B cell (primary cell): ENCODE measurements around the gene CH25H. TPM values are rescaled to one million over a fixed set of nuclear protein-coding genes. Genes with fewer than 3 reads are reported as not detected.

Experiments used
- ATAC-seq: fragments of 200-7000 bp; cut with Tn5 transposase; one replicate; pipeline ENCODE4 v1.10.0; 2021; ENCODE audit warnings: low read depth, mild to moderate bottlenecking, moderate number of reproducible peaks, moderate library complexity
- CTCF ChIA-PET: fragments of 350-600 bp; sonication (Branson Sonifier 250); formaldehyde crosslinking; loops from one replicate; lab custom pipeline; 2021; ENCODE audit warnings: antibody characterized with exemption, inconsistent platforms; lab: Charles Lee
- POLR2A ChIA-PET: fragments of 350-600 bp; sonication (Branson Sonifier 250); formaldehyde crosslinking; loops from one replicate; lab custom pipeline; 2021; ENCODE audit warnings: antibody characterized with exemption; lab: Charles Lee
- DNase-seq: peaks from one replicate; pipeline ENCODE4 v3.0.0; 2013
- H2AFZ ChIP-seq: 2 replicates; pipeline ENCODE4 v1.6.1; 2012; ENCODE audit warnings: mild to moderate bottlenecking, low read depth, low read length; ENCODE audit not compliant: insufficient read depth, poor library complexity, severe bottlenecking
- H3K27ac ChIP-seq, 2 donors: 1 replicate in 1 of 2; 2 replicates in 1 of 2; pipeline ENCODE4 v1.5.1; 2012 to 2013; ENCODE audit warnings: low read length in 2 of 2, mild to moderate bottlenecking in 2 of 2, moderate library complexity in 1 of 2
- H3K27me3 ChIP-seq, 4 experiments: fragments of 200-600 bp in 1 of 4; sonication (generic) in 1 of 4; replicated peaks in 1 of 4; 1 replicate in 2 of 4; 2 replicates in 2 of 4; pipeline versions ENCODE4 v1.6.1 to v1.7.0; 2013 to 2016; ENCODE audit warnings: low read length in 3 of 4, mild to moderate bottlenecking in 2 of 4, mixed read lengths in 1 of 4, moderate library complexity in 1 of 4; ENCODE audit not compliant: insufficient read depth in 4 of 4, control insufficient read depth in 3 of 4; ENCODE audit errors: control extremely low read depth in 1 of 4
- H3K36me3 ChIP-seq, 2 experiments: replicated peaks in 1 of 2; 1 replicate in 1 of 2; 2 replicates in 1 of 2; pipeline versions ENCODE4 v1.6.1 to v1.7.1; 2013; ENCODE audit warnings: low read length in 1 of 2; ENCODE audit not compliant: insufficient read depth in 2 of 2, control insufficient read depth in 1 of 2; ENCODE audit errors: control extremely low read depth in 1 of 2, extremely low read depth in 1 of 2
- H3K4me1 ChIP-seq, 2 donors: fragments of 200-600 bp in 1 of 2; sonication (generic) in 1 of 2; 1 replicate in 1 of 2; 2 replicates in 1 of 2; pipeline versions ENCODE4 v1.5.1 to v1.6.1; 2013 to 2017; ENCODE audit warnings: low read length in 2 of 2; ENCODE audit not compliant: control insufficient read depth in 2 of 2, insufficient read depth in 2 of 2
- H3K4me2 ChIP-seq: replicated peaks from 2 replicates; pipeline ENCODE3; 2012; ENCODE audit warnings: mild to moderate bottlenecking, low read depth, low read length; ENCODE audit not compliant: poor library complexity, severe bottlenecking
- H3K4me3 ChIP-seq, 5 experiments: fragments of 200-600 bp in 1 of 5; sonication (generic) in 1 of 5; 1 replicate in 3 of 5; 2 replicates in 2 of 5; pipeline versions ENCODE4 v1.5.1 to v1.7.0; 2011 to 2016; ENCODE audit warnings: low read length in 4 of 5, mild to moderate bottlenecking in 4 of 5, low read depth in 2 of 5, control low read depth in 1 of 5, moderate library complexity in 1 of 5; ENCODE audit not compliant: insufficient read depth in 1 of 5; ENCODE audit errors: control extremely low read depth in 1 of 5, extremely low read depth in 1 of 5
- H3K79me2 ChIP-seq: fragments of 200-600 bp; sonication (generic); one replicate; pipeline ENCODE4 v1.6.0; 2016; ENCODE audit warnings: low read length; ENCODE audit not compliant: control insufficient read depth, insufficient read depth
- H3K9ac ChIP-seq: fragments of 200-600 bp; sonication (generic); 2 replicates; pipeline ENCODE4 v1.6.1; 2017; ENCODE audit warnings: mild to moderate bottlenecking, low read length, moderate library complexity
- H3K9me3 ChIP-seq, 3 donors: one replicate each; pipeline versions ENCODE4 v1.6.1 to v1.7.1; 2013; ENCODE audit warnings: low read length in 2 of 3; ENCODE audit not compliant: control insufficient read depth in 2 of 3, insufficient read depth in 1 of 3; ENCODE audit errors: control extremely low read depth in 1 of 3
- H4K20me1 ChIP-seq: 2 replicates; pipeline ENCODE4 v1.6.0; 2012; ENCODE audit warnings: mild to moderate bottlenecking, low read length; ENCODE audit not compliant: insufficient read depth, control insufficient read depth, poor library complexity, severe bottlenecking
- H3K27ac Mint-ChIP-seq: one replicate; pipeline ENCODE4 v1.8.0; 2021; ENCODE audit warnings: mixed read lengths
- H3K27me3 Mint-ChIP-seq: one replicate; pipeline ENCODE4 v1.8.0; 2021; ENCODE audit warnings: mixed read lengths
- H3K4me1 Mint-ChIP-seq: one replicate; pipeline ENCODE4 v1.8.0; 2021; ENCODE audit warnings: mixed read lengths
- H3K4me3 Mint-ChIP-seq: one replicate; pipeline ENCODE4 v1.8.0; 2021; ENCODE audit warnings: mixed read lengths
- H3K9me3 Mint-ChIP-seq: one replicate; pipeline ENCODE4 v1.8.0; 2022; ENCODE audit warnings: mixed read lengths; ENCODE audit not compliant: insufficient read depth
- EZH2 ChIP-seq: IDR thresholded peaks from 2 replicates; pipeline ENCODE4 v1.6.1; 2012; ENCODE audit warnings: borderline replicate concordance, low read depth, mild to moderate bottlenecking, moderate library complexity, low read length; ENCODE audit not compliant: insufficient read depth, poor library complexity, severe bottlenecking
- WGBS: methylation state at CpG from one replicate; pipeline ENCODE4 v1.1.5; 2013; ENCODE audit warnings: missing lambda C conversion rate; ENCODE audit not compliant: insufficient coverage; 5-methylcytosine and 5-hydroxymethylcytosine counted together
- intact Hi-C: fragments of 100-400 bp; cut with micrococcal nuclease; formaldehyde crosslinking; loops from one replicate; pipeline ENCODE4 v1.10.0; 2022
- polyA plus RNA-seq: library from polyadenylated mRNA; depleted of rRNA; stranded (reverse); fragments of >200 nt; gene quantifications from 2 replicates; pipeline ENCODE4 v1.2.3, GENCODE V29; 2012
- total RNA-seq, 2 donors: library from RNA; stranded (reverse); fragments of 120-200 nt in 1 of 2; gene quantifications; 1 replicate in 1 of 2; 2 replicates in 1 of 2; pipeline versions ENCODE4 v1.2.3 to v1.2.4, GENCODE V29; 2013 to 2022
- TF ChIP-seq, protein P1 (sequence below): fragments of 200-600 bp; IDR thresholded peaks from one replicate; pipeline ENCODE4 v1.8.0; 2022; ENCODE audit warnings: antibody characterized with exemption, mild to moderate bottlenecking

Gene CH25H
- total and polyA plus RNA-seq, 2 donors (not counting 1 experiment from before 2014, with no cell fraction given) = not detected

DNA sequence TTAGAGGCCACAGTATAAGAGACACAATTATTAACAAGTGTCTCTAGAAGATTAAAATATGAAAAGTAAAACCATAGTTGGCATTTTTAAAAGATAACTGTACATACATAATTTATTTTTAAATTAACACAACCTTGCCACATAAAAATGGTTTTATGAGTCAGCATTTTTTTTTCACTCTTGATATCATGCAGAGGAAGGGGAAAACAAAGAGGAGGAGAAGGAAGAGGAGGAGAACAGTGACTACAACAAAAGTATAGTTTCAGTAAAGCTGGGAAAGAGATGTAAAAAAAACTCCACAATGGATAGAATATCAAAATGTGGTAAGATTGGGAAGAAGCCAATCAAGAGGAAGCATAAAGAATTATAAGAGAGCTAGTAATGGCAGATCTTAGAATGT, 34.0 kb downstream of the CH25H start:
- Histone ChIP-seq H3K4me1 (no peaks in the 10 kb centered on the region), H3K27me3 (peaks cover 0 to 5% (median 2%) of the 10 kb centered on the region in 4 experiments), H2AFZ (no peak overlapping the region), H3K79me2 (no peaks in the 10 kb centered on the region), H3K9ac (no peak overlapping the region), H3K4me3 (no peak overlapping the region), H3K9me3 (no peaks in the 10 kb centered on the region), H3K36me3 (no peaks in the 10 kb centered on the region), H3K4me2 (no peak overlapping the region), H4K20me1 (no peaks in the 10 kb centered on the region), H3K27ac (no peak overlapping the region)
- POLR2A ChIA-PET = no interaction called here
- no peak for ATAC-seq
- no peak overlapping the region for H3K4me3 Mint-ChIP-seq
- no peaks in the 10 kb centered on the region for H3K4me1 Mint-ChIP-seq
- peaks cover 21% of the 10 kb centered on the region for H3K27me3 Mint-ChIP-seq
- no peaks in the 10 kb centered on the region for H3K9me3 Mint-ChIP-seq
- TF ChIP-seq, protein P1, sequence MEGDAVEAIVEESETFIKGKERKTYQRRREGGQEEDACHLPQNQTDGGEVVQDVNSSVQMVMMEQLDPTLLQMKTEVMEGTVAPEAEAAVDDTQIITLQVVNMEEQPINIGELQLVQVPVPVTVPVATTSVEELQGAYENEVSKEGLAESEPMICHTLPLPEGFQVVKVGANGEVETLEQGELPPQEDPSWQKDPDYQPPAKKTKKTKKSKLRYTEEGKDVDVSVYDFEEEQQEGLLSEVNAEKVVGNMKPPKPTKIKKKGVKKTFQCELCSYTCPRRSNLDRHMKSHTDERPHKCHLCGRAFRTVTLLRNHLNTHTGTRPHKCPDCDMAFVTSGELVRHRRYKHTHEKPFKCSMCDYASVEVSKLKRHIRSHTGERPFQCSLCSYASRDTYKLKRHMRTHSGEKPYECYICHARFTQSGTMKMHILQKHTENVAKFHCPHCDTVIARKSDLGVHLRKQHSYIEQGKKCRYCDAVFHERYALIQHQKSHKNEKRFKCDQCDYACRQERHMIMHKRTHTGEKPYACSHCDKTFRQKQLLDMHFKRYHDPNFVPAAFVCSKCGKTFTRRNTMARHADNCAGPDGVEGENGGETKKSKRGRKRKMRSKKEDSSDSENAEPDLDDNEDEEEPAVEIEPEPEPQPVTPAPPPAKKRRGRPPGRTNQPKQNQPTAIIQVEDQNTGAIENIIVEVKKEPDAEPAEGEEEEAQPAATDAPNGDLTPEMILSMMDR = no peak
- TF ChIP-seq EZH2 = no peak
- no peak overlapping the region for H3K27ac Mint-ChIP-seq
- CTCF ChIA-PET = no interaction called here
- DNase-seq = no peak
- intact Hi-C loops = no loop called here

DNA sequence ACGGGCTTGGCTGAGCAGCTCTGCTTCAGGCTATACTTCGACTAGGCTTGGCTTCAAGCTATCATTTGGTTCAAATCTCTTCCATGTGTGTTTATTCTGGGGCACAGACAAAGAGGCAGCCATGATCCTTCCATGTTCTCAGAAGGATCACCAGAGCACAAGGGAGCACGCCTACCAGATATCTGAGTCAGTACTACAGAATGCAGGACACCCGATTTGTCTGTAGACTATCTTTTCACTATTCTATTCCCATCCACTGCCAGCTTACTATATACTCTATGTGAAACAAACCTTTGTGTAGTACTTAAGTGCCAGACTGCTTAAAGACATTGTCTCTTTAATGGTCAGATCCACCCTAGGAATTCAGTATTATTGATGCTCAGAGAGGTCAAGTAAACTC, 35.1 kb downstream of the CH25H start:
- no peak for ATAC-seq
- CTCF ChIA-PET = no interaction called here

More for the DNA sequence above, 35.1 kb downstream of the CH25H start:
- Histone ChIP-seq H3K4me2 (no peak overlapping the region), H3K27ac (no peak overlapping the region), H2AFZ (no peak overlapping the region), H3K4me1 (no peaks in the 10 kb centered on the region), H4K20me1 (no peaks in the 10 kb centered on the region), H3K4me3 (no peak overlapping the region), H3K79me2 (no peaks in the 10 kb centered on the region), H3K27me3 (peaks cover 0 to 5% (median 2%) of the 10 kb centered on the region in 4 experiments), H3K36me3 (no peaks in the 10 kb centered on the region), H3K9ac (no peak overlapping the region), H3K9me3 (no peaks in the 10 kb centered on the region)
- TF ChIP-seq EZH2 = no peak
- TF ChIP-seq, protein P1 = no peak
- Mint-ChIP-seq H3K27me3 (peaks cover 21% of the 10 kb centered on the region), H3K27ac (no peak overlapping the region), H3K4me3 (no peak overlapping the region), H3K9me3 (no peaks in the 10 kb centered on the region), H3K4me1 (no peaks in the 10 kb centered on the region)
- POLR2A ChIA-PET = no interaction called here
- 100% methylated on average over 3 of the region's 4 CpGs for WGBS
- DNase-seq = no peak
- intact Hi-C loops = no loop called here
